Amniotic stem cell (primary cell): ENCODE measurements around the gene MTERF4.

Source experiments
- DNase-seq: peaks from one replicate; lab custom pipeline; 2025; lab: John Stamatoyannopoulos, UW

Gene MTERF4

GRCh38 chr2:241088376-241088775 lies 13.7 kb downstream of the MTERF4 start:
- no peak for DNase-seq

GRCh38 chr2:241087420-241088268 lies 14.4 kb downstream of the MTERF4 start:
- no peak for DNase-seq

- DNase-seq: no peak
Measured at GRCh38 chr2:241084856-241085444, 17.1 kb downstream of the MTERF4 start.

GRCh38 chr2:241083091-241083415 lies 19.0 kb downstream of the MTERF4 start:
- no peak for DNase-seq

- no peak for DNase-seq
Measured at GRCh38 chr2:241082341-241083090, 19.6 kb downstream of the MTERF4 start.

GRCh38 chr2:241081643-241082340 lies 20.3 kb downstream of the MTERF4 start:
- no peak for DNase-seq

GRCh38 chr2:241081190-241081642 lies 20.9 kb downstream of the MTERF4 start:
- DNase-seq: no peak

- no peak for DNase-seq
Measured at GRCh38 chr2:241080405-241081189, 21.5 kb downstream of the MTERF4 start.

- DNase-seq: no peak
Measured at GRCh38 chr2:241074901-241075540, 27.1 kb downstream of the MTERF4 start.

GRCh38 chr2:241074065-241074818 lies 27.8 kb downstream of the MTERF4 start:
- DNase-seq: no peak

- DNase-seq: no peak
Measured at GRCh38 chr2:241073166-241074064, 28.7 kb downstream of the MTERF4 start.

- no peak for DNase-seq
Measured at GRCh38 chr2:241072553-241073165, 29.4 kb downstream of the MTERF4 start.

- no peak for DNase-seq
Measured at GRCh38 chr2:241072151-241072550, 29.9 kb downstream of the MTERF4 start.

- DNase-seq: no peak
Measured at GRCh38 chr2:241071677-241072111, 30.4 kb downstream of the MTERF4 start.

- DNase-seq: no peak
Measured at GRCh38 chr2:241070811-241071676, 31.0 kb downstream of the MTERF4 start.

- DNase-seq: no peak
Measured at GRCh38 chr2:241070361-241070760, 31.7 kb downstream of the MTERF4 start.

- DNase-seq: no peak
Measured at GRCh38 chr2:241069821-241070281, 32.2 kb downstream of the MTERF4 start.
